Stimulated activated CD8-positive, alpha-beta memory T cell treated with anti-CD3 and anti-CD28 coated beads, Interleukin-12 subunit alpha, Interleukin-12 subunit beta, amount 100 ng/mL, for 4 hours (primary cell): ENCODE data around the gene CAMK1G.

Experiments
- DNase-seq: peaks from one replicate; pipeline ENCODE4 v3.0.0-alpha.2; 2020; ENCODE audit warnings: low read depth

Gene CAMK1G

GRCh38 chr1:209565759-209566678, 17.5 kb upstream of the CAMK1G start:
- DNase-seq, result peak; percentile 21

- DNase-seq, result no peak
Observed at GRCh38 chr1:209567698-209568175, 15.8 kb upstream of the CAMK1G start.

- DNase-seq, result peak; percentile 28
Observed at GRCh38 chr1:209569455-209570207, 13.9 kb upstream of the CAMK1G start.

GRCh38 chr1:209570743-209571142, 12.8 kb upstream of the CAMK1G start:
- no peak for DNase-seq

- peak; percentile 24 for DNase-seq
Observed at GRCh38 chr1:209576392-209577197, 6.9 kb upstream of the CAMK1G start.

- DNase-seq, result no peak
Observed at GRCh38 chr1:209577346-209577745, 6.2 kb upstream of the CAMK1G start.

GRCh38 chr1:209580577-209580976, 2.9 kb upstream of the CAMK1G start:
- no peak for DNase-seq

- no peak for DNase-seq
Observed at GRCh38 chr1:209584231-209584672, 738 bp downstream of the CAMK1G start.

GRCh38 chr1:209585197-209585596, 1.7 kb downstream of the CAMK1G start:
- DNase-seq, result no peak

- no peak for DNase-seq
Observed at GRCh38 chr1:209585672-209586071, 2.2 kb downstream of the CAMK1G start.

- no peak for DNase-seq
Observed at GRCh38 chr1:209586221-209586740, 2.8 kb downstream of the CAMK1G start.

GRCh38 chr1:209587789-209588188, 4.3 kb downstream of the CAMK1G start:
- DNase-seq, result no peak

- DNase-seq, result no peak
Observed at GRCh38 chr1:209589440-209589839, 5.9 kb downstream of the CAMK1G start.

- no peak for DNase-seq
Observed at GRCh38 chr1:209589863-209590262, 6.3 kb downstream of the CAMK1G start.

- DNase-seq, result no peak
Observed at GRCh38 chr1:209590405-209590804, 6.9 kb downstream of the CAMK1G start.

- DNase-seq, result no peak
Observed at GRCh38 chr1:209593747-209594146, 10.2 kb downstream of the CAMK1G start.

GRCh38 chr1:209594440-209594839, 10.9 kb downstream of the CAMK1G start:
- DNase-seq, result no peak

- no peak for DNase-seq
Observed at GRCh38 chr1:209595028-209595427, 11.5 kb downstream of the CAMK1G start.

GRCh38 chr1:209595599-209596285, 12.2 kb downstream of the CAMK1G start:
- DNase-seq, result no peak

GRCh38 chr1:209597499-209597898, 14.0 kb downstream of the CAMK1G start:
- no peak for DNase-seq

GRCh38 chr1:209598227-209598626, 14.7 kb downstream of the CAMK1G start:
- no peak for DNase-seq
